KMS-11 (cell line): ENCODE data around the gene NOL4L.

Source experiments
- H2AFZ ChIP-seq: fragments of 200-600 bp; sonication (generic); 2 replicates; pipeline ENCODE4 v1.6.1; 2016; ENCODE audit warnings: antibody characterized with exemption, mixed run types, low read depth
- H3K27ac ChIP-seq: fragments of 200-600 bp; sonication (generic); 2 replicates; pipeline ENCODE4 v1.6.1; 2016; ENCODE audit warnings: mild to moderate bottlenecking, mixed run types
- H3K27me3 ChIP-seq: fragments of 200-600 bp; sonication (generic); 2 replicates; pipeline ENCODE4 v1.6.1; 2017; ENCODE audit warnings: mild to moderate bottlenecking, low read depth, mixed run types, moderate library complexity; ENCODE audit not compliant: insufficient read depth
- H3K36me3 ChIP-seq: fragments of 200-600 bp; sonication (generic); 2 replicates; pipeline ENCODE4 v1.6.1; 2017; ENCODE audit warnings: mild to moderate bottlenecking, mixed run types; ENCODE audit not compliant: insufficient read depth
- H3K4me1 ChIP-seq: fragments of 200-600 bp; sonication (generic); 2 replicates; pipeline ENCODE4 v1.6.1; 2016; ENCODE audit warnings: mild to moderate bottlenecking, low read depth, mixed run types; ENCODE audit not compliant: poor library complexity, severe bottlenecking
- H3K4me2 ChIP-seq: fragments of 200-600 bp; sonication (generic); 2 replicates; pipeline ENCODE4 v1.7.0; 2016; ENCODE audit warnings: mild to moderate bottlenecking, mixed run types
- H3K4me3 ChIP-seq: fragments of 200-600 bp; sonication (generic); IDR thresholded peaks from 2 replicates; pipeline ENCODE4 v1.6.1; 2017; ENCODE audit warnings: low read depth, low read length, mixed read lengths; ENCODE audit not compliant: insufficient read depth
- H3K79me2 ChIP-seq: fragments of 200-600 bp; sonication (generic); 2 replicates; pipeline ENCODE4 v1.6.1; 2016; ENCODE audit warnings: low read depth, mixed run types; ENCODE audit not compliant: insufficient read depth
- H3K9ac ChIP-seq: fragments of 200-600 bp; sonication (generic); 2 replicates; pipeline ENCODE4 v1.6.1; 2016; ENCODE audit warnings: mild to moderate bottlenecking, mixed run types
- H4K20me1 ChIP-seq: fragments of 200-600 bp; sonication (generic); 2 replicates; pipeline ENCODE4 v1.6.1; 2016; ENCODE audit warnings: mild to moderate bottlenecking, mixed run types; ENCODE audit not compliant: insufficient read depth
- CTCF ChIP-seq: fragments of 200-600 bp; sonication (generic); conservative IDR thresholded peaks from 2 replicates; pipeline ENCODE4 v1.6.1; 2017; ENCODE audit warnings: low read depth, mild to moderate bottlenecking, antibody characterized with exemption, low read length, moderate library complexity, mixed read lengths

Gene NOL4L

GRCh38 chr20:32566379-32567374, 18.5 kb downstream of the NOL4L start:
- peaks cover 22% of the 10 kb centered on the region for H3K4me1 ChIP-seq
- H3K36me3 ChIP-seq: no peaks in the 10 kb centered on the region
- no peak for TF ChIP-seq CTCF
- no peak overlapping the region for H2AFZ ChIP-seq
- H3K4me3 ChIP-seq: no peak overlapping the region
- H4K20me1 ChIP-seq: no peaks in the 10 kb centered on the region
- no peak overlapping the region for H3K9ac ChIP-seq
- H3K27me3 ChIP-seq: no peaks in the 10 kb centered on the region
- H3K79me2 ChIP-seq: 0 out of 2 replicates have a peak, but pooled peaks cover 4% of the 10 kb centered on the region
- no peak overlapping the region for H3K27ac ChIP-seq
- H3K4me2 ChIP-seq: no peak overlapping the region

DNA sequence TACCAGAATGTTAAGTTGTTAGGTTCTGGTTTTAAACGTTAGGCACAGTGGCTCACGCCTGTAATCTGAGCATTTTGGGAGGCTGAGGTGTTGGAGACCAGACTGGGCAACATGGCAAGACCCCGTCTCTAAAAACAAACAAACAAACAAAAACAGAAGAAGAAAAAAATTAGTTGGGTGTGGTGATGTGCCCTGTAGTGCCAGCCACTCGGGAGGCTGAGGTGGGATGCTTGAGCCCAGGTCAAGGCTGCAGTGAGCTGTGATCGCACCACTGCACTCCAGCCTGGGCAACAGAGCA, 19.4 kb downstream of the NOL4L start:
- H3K9ac ChIP-seq: no peak overlapping the region
- no peak overlapping the region for H2AFZ ChIP-seq
- H3K4me1 ChIP-seq: peaks cover 12% of the 10 kb centered on the region
- H3K79me2 ChIP-seq: 0 out of 2 replicates have a peak, but pooled peaks cover 4% of the 10 kb centered on the region
- H3K4me2 ChIP-seq: no peak overlapping the region
- no peaks in the 10 kb centered on the region for H3K36me3 ChIP-seq
- H3K27ac ChIP-seq: no peak overlapping the region; the same call in 1 of the 2 replicates
- no peaks in the 10 kb centered on the region for H3K27me3 ChIP-seq
- no peaks in the 10 kb centered on the region for H4K20me1 ChIP-seq
- no peak overlapping the region for H3K4me3 ChIP-seq
- TF ChIP-seq CTCF: no peak

- Histone ChIP-seq H3K36me3 (no peaks in the 10 kb centered on the region), H4K20me1 (no peaks in the 10 kb centered on the region), H3K4me3 (no peak overlapping the region), H3K79me2 (0 out of 2 replicates have a peak, but pooled peaks cover 2% of the 10 kb centered on the region), H3K27ac (no peak overlapping the region; the same call in 1 of the 2 replicates), H3K4me1 (peaks cover 7% of the 10 kb centered on the region), H2AFZ (no peak overlapping the region), H3K4me2 (no peak overlapping the region), H3K9ac (no peak overlapping the region), H3K27me3 (no peaks in the 10 kb centered on the region)
- no peak for TF ChIP-seq CTCF
These were observed 20.0 kb downstream of the NOL4L start for GRCh38 chr20:32564921-32565734.

GRCh38 chr20:32564440-32564839, 20.7 kb downstream of the NOL4L start:
- Histone ChIP-seq H4K20me1 (no peaks in the 10 kb centered on the region), H3K36me3 (no peaks in the 10 kb centered on the region), H3K9ac (no peak overlapping the region), H3K4me3 (no peak overlapping the region), H3K27ac (no peak overlapping the region), H3K4me2 (no peak overlapping the region), H3K4me1 (no peaks in the 10 kb centered on the region), H2AFZ (no peak overlapping the region), H3K79me2 (no peaks in the 10 kb centered on the region), H3K27me3 (no peaks in the 10 kb centered on the region)
- no peak for TF ChIP-seq CTCF
